ENCODE measurements around the gene ST8SIA6. TPM values are rescaled to one million over a fixed set of nuclear protein-coding genes. Genes with fewer than 3 reads are reported as not detected.

ST8SIA6 gene
- total RNA-seq, 2 donors from 2014 or later = 0.33 to 1.1 TPM

GRCh38 chr10:17423632-17424186 lies 30.7 kb downstream of the ST8SIA6 start:
- Histone ChIP-seq H3K4me1 (ENCODE audit: control insufficient read depth, insufficient read depth, low read length) (no peaks in the 10 kb centered on the region), H3K27me3 (ENCODE audit: control insufficient read depth, insufficient read depth, low read length, poor library complexity, severe bottlenecking) (no peaks in the 10 kb centered on the region), H3K9me3 (ENCODE audit: control insufficient read depth, low read length) (no peaks in the 10 kb centered on the region), H3K4me3 (ENCODE audit: low read length) (no peak overlapping the region), H3K27ac (ENCODE audit: low read depth, low read length) (no peak overlapping the region), H3K36me3 (ENCODE audit: control insufficient read depth, insufficient read depth, low read length) (no peaks in the 10 kb centered on the region), H3K9ac (ENCODE audit: extremely low read depth, low read length, poor library complexity, severe bottlenecking) (no peak overlapping the region)
- Mint-ChIP-seq H3K4me1 (peaks cover 23% of the 10 kb centered on the region), H3K9me3 (no peaks in the 10 kb centered on the region), H3K27me3 (ENCODE audit: insufficient read depth) (no peaks in the 10 kb centered on the region), H3K36me3 (ENCODE audit: low read depth) (no peaks in the 10 kb centered on the region), H3K27ac (no peak overlapping the region), H3K4me3 (no peak overlapping the region)
- DNase-seq = no peak
- TF ChIP-seq, protein P1, sequence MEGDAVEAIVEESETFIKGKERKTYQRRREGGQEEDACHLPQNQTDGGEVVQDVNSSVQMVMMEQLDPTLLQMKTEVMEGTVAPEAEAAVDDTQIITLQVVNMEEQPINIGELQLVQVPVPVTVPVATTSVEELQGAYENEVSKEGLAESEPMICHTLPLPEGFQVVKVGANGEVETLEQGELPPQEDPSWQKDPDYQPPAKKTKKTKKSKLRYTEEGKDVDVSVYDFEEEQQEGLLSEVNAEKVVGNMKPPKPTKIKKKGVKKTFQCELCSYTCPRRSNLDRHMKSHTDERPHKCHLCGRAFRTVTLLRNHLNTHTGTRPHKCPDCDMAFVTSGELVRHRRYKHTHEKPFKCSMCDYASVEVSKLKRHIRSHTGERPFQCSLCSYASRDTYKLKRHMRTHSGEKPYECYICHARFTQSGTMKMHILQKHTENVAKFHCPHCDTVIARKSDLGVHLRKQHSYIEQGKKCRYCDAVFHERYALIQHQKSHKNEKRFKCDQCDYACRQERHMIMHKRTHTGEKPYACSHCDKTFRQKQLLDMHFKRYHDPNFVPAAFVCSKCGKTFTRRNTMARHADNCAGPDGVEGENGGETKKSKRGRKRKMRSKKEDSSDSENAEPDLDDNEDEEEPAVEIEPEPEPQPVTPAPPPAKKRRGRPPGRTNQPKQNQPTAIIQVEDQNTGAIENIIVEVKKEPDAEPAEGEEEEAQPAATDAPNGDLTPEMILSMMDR (conservative IDR thresholded peaks at IDR 0.05) = no peak
- 83 to 87% methylated on average over 1 to 2 of the region's 2 CpGs for WGBS, 2 experiments (ENCODE audit: insufficient coverage in 1 of 2, insufficient read length in 1 of 2)

DNA sequence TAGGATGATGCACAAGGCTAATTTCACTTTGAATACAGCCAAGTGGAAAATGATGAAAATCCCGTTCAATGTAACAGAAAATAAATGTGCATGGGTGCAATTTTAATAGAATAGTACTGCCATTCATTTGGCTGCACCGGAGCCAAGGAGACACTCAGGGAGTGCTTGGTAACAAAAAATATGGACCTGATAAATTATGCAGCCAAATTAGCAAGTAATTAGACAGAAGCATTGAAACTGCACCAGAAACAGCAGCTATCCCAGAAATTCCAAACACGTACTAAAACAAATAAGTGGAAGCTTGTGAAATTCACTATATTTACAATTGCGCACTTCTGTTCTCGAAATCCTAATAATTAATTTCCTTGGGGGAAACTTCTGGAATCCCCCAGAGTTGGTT lies 31.5 kb downstream of the ST8SIA6 start:
- no peak overlapping the region for H3K4me3 ChIP-seq (ENCODE audit: low read length)

DNA sequence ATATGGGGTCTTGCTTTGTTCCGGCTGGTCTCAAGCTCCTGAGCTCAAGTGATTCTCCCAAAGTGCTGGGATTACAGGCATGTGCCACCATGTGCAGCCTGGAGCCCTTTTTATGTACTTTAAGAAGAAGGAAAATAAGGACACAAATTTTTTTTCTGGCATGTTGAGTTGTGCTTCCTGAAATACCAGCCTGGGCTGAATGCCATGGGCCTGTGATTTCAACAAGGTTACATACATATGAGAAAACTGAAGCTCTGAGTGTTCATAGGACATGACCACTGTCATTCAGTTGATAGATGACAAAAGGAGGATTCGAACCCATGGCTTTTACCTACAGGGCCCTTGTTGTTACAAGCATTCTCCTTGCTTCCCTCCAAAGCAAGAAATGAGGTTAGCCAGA lies 36.1 kb downstream of the ST8SIA6 start:
- TF ChIP-seq, protein P1 (conservative IDR thresholded peaks at IDR 0.05) = no peak
- Histone ChIP-seq H3K36me3 (ENCODE audit: control insufficient read depth, insufficient read depth, low read length) (no peaks in the 10 kb centered on the region), H3K9me3 (ENCODE audit: control insufficient read depth, low read length) (peaks cover 15% of the 10 kb centered on the region), H3K4me3 (ENCODE audit: low read length) (no peak overlapping the region), H3K9ac (ENCODE audit: extremely low read depth, low read length, poor library complexity, severe bottlenecking) (no peak overlapping the region), H3K27me3 (ENCODE audit: control insufficient read depth, insufficient read depth, low read length, poor library complexity, severe bottlenecking) (no peaks in the 10 kb centered on the region), H3K27ac (ENCODE audit: low read depth, low read length) (no peak overlapping the region), H3K4me1 (ENCODE audit: control insufficient read depth, insufficient read depth, low read length) (no peaks in the 10 kb centered on the region)
- Mint-ChIP-seq H3K9me3 (no peaks in the 10 kb centered on the region), H3K27ac (no peak overlapping the region), H3K4me3 (no peak overlapping the region), H3K36me3 (ENCODE audit: low read depth) (no peaks in the 10 kb centered on the region), H3K27me3 (ENCODE audit: insufficient read depth) (no peaks in the 10 kb centered on the region), H3K4me1 (peaks cover 22% of the 10 kb centered on the region)
- WGBS, 2 experiments (ENCODE audit: insufficient coverage in 1 of 2, insufficient read length in 1 of 2) = 86 to 89% methylated on average over 1 to 2 of the region's 2 CpGs
- no peak for DNase-seq

More for the DNA sequence above, 31.5 kb downstream of the ST8SIA6 start:
- H3K9ac ChIP-seq (ENCODE audit: extremely low read depth, low read length, poor library complexity, severe bottlenecking) = no peak overlapping the region
- no peaks in the 10 kb centered on the region for H3K27me3 ChIP-seq (ENCODE audit: control insufficient read depth, insufficient read depth, low read length, poor library complexity, severe bottlenecking)
- no peaks in the 10 kb centered on the region for H3K9me3 Mint-ChIP-seq
- no peaks in the 10 kb centered on the region for H3K36me3 Mint-ChIP-seq (ENCODE audit: low read depth)
- no peak overlapping the region for H3K27ac ChIP-seq (ENCODE audit: low read depth, low read length)
- H3K4me1 ChIP-seq (ENCODE audit: control insufficient read depth, insufficient read depth, low read length) = no peaks in the 10 kb centered on the region
- no peaks in the 10 kb centered on the region for H3K27me3 Mint-ChIP-seq (ENCODE audit: insufficient read depth)
- no peak overlapping the region for H3K4me3 Mint-ChIP-seq
- TF ChIP-seq, protein P1 (conservative IDR thresholded peaks at IDR 0.05) = no peak
- H3K4me1 Mint-ChIP-seq = peaks cover 15% of the 10 kb centered on the region
- H3K9me3 ChIP-seq (ENCODE audit: control insufficient read depth, low read length) = no peaks in the 10 kb centered on the region
- DNase-seq = no peak
- WGBS, 2 experiments (ENCODE audit: insufficient coverage in 1 of 2, insufficient read length in 1 of 2) = 93 to 94% methylated on average over 5 of the region's 5 CpGs
- H3K27ac Mint-ChIP-seq = no peak overlapping the region
- no peaks in the 10 kb centered on the region for H3K36me3 ChIP-seq (ENCODE audit: control insufficient read depth, insufficient read depth, low read length)
